Lower lobe of right lung (tissue), 2 donors: ENCODE data around the gene SHISA5. TPM values are rescaled to one million over a fixed set of nuclear protein-coding genes. Genes with fewer than 3 reads are reported as not detected.
"Not testable (repeated sequence)": the region's sequence is repeated elsewhere in the genome, so short reads cannot be mapped to it uniquely, and the experiment has no call there.

Experiments
- ATAC-seq, 2 donors: fragments of 200-7000 bp; cut with Tn5 transposase; one replicate each; pipeline ENCODE4 v1.9.1; 2020 to 2022; ENCODE audit warnings: mild to moderate bottlenecking in 2 of 2, moderate library complexity in 2 of 2
- DNase-seq: peaks from one replicate; pipeline ENCODE4 v3.0.0-alpha.2; 2020
- H3K27ac ChIP-seq: fragments of 200-600 bp; one replicate; pipeline ENCODE4 v1.8.0; 2022
- H3K27me3 ChIP-seq: fragments of 200-600 bp; one replicate; pipeline ENCODE4 v1.8.0; 2022; ENCODE audit warnings: low read depth
- H3K36me3 ChIP-seq: fragments of 200-600 bp; one replicate; pipeline ENCODE4 v1.8.0; 2022; ENCODE audit warnings: mild to moderate bottlenecking
- H3K4me1 ChIP-seq: fragments of 200-600 bp; one replicate; pipeline ENCODE4 v1.8.0; 2022
- H3K4me3 ChIP-seq: fragments of 200-600 bp; one replicate; pipeline ENCODE4 v1.8.0; 2022; ENCODE audit warnings: mild to moderate bottlenecking
- H3K9me3 ChIP-seq: fragments of 200-600 bp; one replicate; pipeline ENCODE4 v1.8.0; 2022
- intact Hi-C: fragments of 100-400 bp; cut with DNase I; formaldehyde crosslinking; loops from one replicate; pipeline ENCODE4 v1.11.0; 2022
- total RNA-seq: library from RNA; stranded (reverse); fragmentation: NEBNext Ultra II Directional; extraction: Animal tissue kit (Norgen Biotek cat#: 25700); gene quantifications from one replicate; pipeline ENCODE4 v1.2.1, GENCODE V29; 2021
- TF ChIP-seq, protein P1 (sequence below): fragments of 200-600 bp; IDR thresholded peaks from one replicate; pipeline ENCODE4 v1.8.0; 2022; ENCODE audit warnings: antibody characterized with exemption, mild to moderate bottlenecking
- donor health status: DM: no; HTN: yes; CAD: no; lungs with severe emphysema.

The SHISA5 gene
- total RNA-seq, 1 donor from 2014 or later = 187 TPM

DNA sequence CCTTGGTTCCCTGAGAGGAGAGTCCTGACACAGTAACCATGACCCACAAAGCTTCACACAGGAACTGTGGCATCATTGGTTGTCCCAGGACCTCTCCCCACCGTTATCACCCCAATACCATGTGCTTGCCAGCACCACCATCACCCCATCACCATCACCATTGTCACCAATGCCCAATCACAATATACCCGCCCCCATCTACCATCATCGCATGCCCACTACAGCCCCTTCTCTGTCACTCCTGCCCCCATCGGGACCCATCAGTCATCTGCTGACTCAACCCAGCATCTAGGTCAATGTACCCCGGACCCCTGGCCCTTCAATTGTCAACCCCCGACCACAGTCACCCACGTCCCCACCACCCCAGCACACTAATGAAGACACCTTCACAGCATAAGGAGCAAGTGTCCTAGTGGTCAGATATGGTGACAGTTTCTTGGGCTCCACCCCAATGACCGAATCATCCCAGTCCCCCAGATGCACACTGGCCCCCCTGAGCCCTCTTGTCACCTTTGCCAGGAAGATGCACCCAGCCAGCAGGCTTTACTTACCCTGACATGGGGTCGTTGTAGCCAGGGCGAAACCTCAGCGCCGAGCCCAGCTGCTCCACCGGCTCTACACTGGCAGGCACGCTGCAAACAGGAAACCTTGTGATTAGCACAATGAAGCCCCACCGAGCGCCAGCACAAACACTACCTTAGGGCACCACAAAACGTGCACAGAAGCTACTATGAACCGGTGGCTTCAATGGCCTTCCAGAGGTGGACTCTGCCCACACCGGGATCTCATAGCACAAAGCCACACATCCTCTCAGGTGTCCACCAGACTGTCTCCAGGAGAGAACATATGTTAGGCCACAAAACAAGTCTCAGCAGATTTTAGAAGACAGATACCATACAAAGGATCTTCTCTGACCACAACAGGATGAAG is 25.1 kb downstream of the SHISA5 start:
- Histone ChIP-seq H3K9me3 (no peaks in the 10 kb centered on the region), H3K4me3 (no peak overlapping the region), H3K27me3 (no peaks in the 10 kb centered on the region), H3K27ac (peak overlapping the region; percentile 36), H3K4me1 (peaks cover under 1% of the 10 kb centered on the region), H3K36me3 (peaks cover 12% of the 10 kb centered on the region)
- ATAC-seq (peak; percentile 36 to 42), DNase-seq (no peak)
- intact Hi-C loops = no loop called here
- TF ChIP-seq, protein P1, sequence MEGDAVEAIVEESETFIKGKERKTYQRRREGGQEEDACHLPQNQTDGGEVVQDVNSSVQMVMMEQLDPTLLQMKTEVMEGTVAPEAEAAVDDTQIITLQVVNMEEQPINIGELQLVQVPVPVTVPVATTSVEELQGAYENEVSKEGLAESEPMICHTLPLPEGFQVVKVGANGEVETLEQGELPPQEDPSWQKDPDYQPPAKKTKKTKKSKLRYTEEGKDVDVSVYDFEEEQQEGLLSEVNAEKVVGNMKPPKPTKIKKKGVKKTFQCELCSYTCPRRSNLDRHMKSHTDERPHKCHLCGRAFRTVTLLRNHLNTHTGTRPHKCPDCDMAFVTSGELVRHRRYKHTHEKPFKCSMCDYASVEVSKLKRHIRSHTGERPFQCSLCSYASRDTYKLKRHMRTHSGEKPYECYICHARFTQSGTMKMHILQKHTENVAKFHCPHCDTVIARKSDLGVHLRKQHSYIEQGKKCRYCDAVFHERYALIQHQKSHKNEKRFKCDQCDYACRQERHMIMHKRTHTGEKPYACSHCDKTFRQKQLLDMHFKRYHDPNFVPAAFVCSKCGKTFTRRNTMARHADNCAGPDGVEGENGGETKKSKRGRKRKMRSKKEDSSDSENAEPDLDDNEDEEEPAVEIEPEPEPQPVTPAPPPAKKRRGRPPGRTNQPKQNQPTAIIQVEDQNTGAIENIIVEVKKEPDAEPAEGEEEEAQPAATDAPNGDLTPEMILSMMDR = no peak

DNA sequence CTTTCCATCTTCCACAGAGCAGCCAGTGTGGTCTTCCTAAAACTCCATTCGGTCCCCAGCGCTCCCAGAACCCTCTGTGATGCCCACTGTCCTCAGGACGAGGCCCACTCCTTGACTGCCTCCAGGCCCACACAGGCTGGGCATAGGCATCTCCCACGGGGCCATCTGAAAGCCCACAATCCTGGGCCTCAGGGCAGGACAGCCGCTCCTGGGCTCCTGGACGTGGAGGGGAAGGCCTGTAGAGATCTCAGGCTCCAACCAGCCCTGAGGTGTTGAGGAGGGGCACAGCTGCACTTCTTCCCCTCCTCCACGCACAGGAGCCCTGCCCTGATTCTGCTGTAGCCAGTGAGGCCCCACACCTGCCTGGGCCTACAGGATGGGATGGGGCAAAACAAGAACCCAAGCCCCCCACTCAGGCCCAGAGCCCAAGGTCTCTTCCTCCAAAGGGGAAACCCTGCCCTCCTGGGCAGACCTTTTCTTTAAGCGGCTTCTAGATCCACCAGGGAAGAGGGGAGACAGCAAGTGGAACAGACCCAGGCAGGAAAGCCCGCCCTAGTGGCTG is 25.9 kb downstream of the SHISA5 start:
- no peak for ATAC-seq
- TF ChIP-seq, protein P1 = no peak
- Histone ChIP-seq H3K36me3 (peaks cover 12% of the 10 kb centered on the region), H3K4me3 (no peak overlapping the region), H3K4me1 (peaks cover 9% of the 10 kb centered on the region), H3K27ac (no peak overlapping the region), H3K9me3 (no peaks in the 10 kb centered on the region), H3K27me3 (no peaks in the 10 kb centered on the region)
- DNase-seq = no peak
- intact Hi-C loops = no loop called here

DNA sequence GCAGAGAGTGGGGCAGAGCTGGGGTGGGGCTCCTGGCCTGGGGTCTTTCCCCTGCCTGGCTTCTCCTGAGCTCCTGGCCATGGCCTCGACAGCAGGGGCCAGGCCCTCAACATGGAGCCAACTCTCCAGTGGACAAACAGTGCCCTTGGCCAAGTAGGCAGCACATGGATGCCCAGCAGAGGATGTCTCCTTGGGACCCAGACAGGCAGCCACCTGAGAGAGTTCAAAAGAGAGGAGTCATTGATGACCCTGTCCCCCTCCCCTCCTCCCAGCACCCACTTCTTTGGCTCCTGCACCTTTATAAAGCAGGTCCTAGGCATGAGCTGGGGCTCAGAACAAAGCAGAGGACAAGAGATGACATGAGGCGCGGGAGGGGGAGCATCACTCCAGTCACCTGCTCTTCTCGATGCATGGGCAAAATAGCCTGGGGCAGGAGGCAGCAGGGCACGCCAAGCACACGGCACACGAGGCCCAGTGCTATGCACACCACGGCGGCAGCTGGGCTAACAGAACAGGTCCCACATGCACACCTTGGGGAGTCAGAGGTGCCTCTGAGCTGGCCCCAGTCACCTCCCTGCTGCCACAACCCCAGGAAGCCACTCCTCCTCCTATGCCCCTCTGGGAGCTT is 27.4 kb downstream of the SHISA5 start:
- TF ChIP-seq, protein P1 = no peak
- peaks cover 20% of the 10 kb centered on the region for H3K4me1 ChIP-seq
- H3K27ac ChIP-seq = no peak overlapping the region
- peaks cover 12% of the 10 kb centered on the region for H3K36me3 ChIP-seq
- ATAC-seq (no peak), DNase-seq (no peak)
- H3K27me3 ChIP-seq = no peaks in the 10 kb centered on the region
- no peaks in the 10 kb centered on the region for H3K9me3 ChIP-seq
- intact Hi-C loops = no loop called here
- H3K4me3 ChIP-seq = no peak overlapping the region

DNA sequence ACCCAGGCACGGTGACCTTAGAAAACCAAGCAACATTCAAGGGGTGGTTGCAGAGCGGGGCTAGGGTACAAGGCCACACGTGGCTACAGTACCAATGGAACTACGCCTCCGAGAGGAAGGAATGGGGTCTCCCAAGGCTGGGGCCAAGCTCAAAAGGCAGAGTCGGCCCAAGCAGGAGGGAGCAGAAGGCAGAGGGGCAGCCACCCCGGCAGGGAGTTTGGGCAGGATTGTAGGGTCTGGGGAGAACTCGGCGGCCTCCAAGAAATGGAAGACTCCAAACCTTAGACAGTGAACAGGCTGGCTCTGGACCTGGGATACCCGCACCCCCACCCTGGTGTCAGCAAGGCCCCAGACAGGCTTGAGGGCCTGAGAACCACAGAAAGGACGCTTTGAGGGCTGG is 28.8 kb downstream of the SHISA5 start:
- Histone ChIP-seq H3K27ac (no peak overlapping the region), H3K4me3 (no peak overlapping the region), H3K27me3 (no peaks in the 10 kb centered on the region), H3K4me1 (peaks cover 33% of the 10 kb centered on the region), H3K9me3 (no peaks in the 10 kb centered on the region), H3K36me3 (peaks cover 18% of the 10 kb centered on the region)
- ATAC-seq = no peak
- TF ChIP-seq, protein P1 = no peak
- DNase-seq = no peak
- intact Hi-C loops = no loop called here

DNA sequence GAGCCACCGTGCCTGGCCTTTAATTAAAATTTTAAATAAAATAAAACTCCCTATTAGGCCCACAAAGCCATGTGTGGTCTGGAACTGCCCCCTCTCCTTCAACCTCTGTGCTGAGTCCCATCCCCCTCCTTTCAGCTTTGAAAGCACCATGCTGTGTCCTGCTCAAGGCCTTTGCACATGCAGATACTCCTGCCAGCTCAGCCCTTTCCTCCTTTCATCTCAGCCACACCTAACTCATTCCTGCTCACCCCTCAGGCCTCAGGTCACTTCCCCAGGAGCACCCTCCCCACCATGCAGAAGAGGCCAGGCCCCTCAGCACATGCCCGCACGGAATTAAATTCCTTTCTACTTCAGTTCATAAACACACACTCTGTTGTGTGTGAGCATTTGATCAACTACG is 29.4 kb downstream of the SHISA5 start:
- DNase-seq = no peak
- H3K4me1 ChIP-seq = peaks cover 39% of the 10 kb centered on the region
- TF ChIP-seq, protein P1 = no peak
- no peaks in the 10 kb centered on the region for H3K9me3 ChIP-seq
- intact Hi-C loops = no loop called here
- H3K36me3 ChIP-seq = peaks cover 24% of the 10 kb centered on the region
- ATAC-seq = no peak
- H3K27ac ChIP-seq = peak overlapping the region; percentile 6
- no peaks in the 10 kb centered on the region for H3K27me3 ChIP-seq
- no peak overlapping the region for H3K4me3 ChIP-seq

DNA sequence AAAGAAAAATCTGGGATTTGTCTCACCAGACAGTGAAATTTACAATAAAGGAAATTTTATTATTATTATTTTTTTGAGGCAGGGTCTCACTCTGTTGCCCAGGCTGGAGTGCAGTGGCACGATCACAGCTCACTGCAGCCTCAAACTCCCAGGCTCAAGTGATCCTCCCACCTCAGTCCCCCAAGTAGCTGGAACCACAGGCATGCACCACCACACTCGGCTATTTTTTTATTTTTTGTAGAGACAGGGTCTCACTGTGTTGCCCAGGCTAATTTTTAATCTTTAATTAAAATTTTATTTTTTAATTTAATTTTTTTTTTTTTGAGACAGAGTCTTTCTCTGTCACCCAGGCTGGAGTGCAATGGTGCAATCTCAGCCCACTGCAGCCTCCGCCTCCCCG is 29.9 kb downstream of the SHISA5 start:
- H3K9me3 ChIP-seq, ATAC-seq, H3K27me3 ChIP-seq, H3K4me3 ChIP-seq, intact Hi-C loops, DNase-seq: not testable (repeated sequence)
- Histone ChIP-seq H3K4me1 (peaks cover 45% of the 10 kb centered on the region), H3K36me3 (peaks cover 30% of the 10 kb centered on the region), H3K27ac (peak overlapping the region; percentile 97)
